CD4-positive, alpha-beta T cell treated with Interleukin-6 for 4 hours (primary cell): ENCODE data around the gene CHN1.

Experiments
- DNase-seq: peaks from one replicate; pipeline ENCODE4 v3.0.0-alpha.2; 2020; ENCODE audit warnings: mixed read lengths

The CHN1 gene

GRCh38 chr2:175009917-175010621 is 4.9 kb upstream of the CHN1 start:
- DNase-seq, result no peak

GRCh38 chr2:175008801-175009495 is 3.8 kb upstream of the CHN1 start:
- DNase-seq, result no peak

- no peak for DNase-seq
Observed at GRCh38 chr2:175008009-175008408, 2.8 kb upstream of the CHN1 start.

GRCh38 chr2:175007510-175007909 is 2.3 kb upstream of the CHN1 start:
- DNase-seq, result no peak

- DNase-seq, result no peak
Observed at GRCh38 chr2:175006281-175006680, 1.1 kb upstream of the CHN1 start.

- DNase-seq, result no peak
Observed at GRCh38 chr2:175005733-175006264, 618 bp upstream of the CHN1 start.

- no peak for DNase-seq
Observed at GRCh38 chr2:175004730-175004979, 526 bp downstream of the CHN1 start.

- no peak for DNase-seq
Observed at GRCh38 chr2:175003875-175004729, 1.1 kb downstream of the CHN1 start.

- DNase-seq, result no peak
Observed at GRCh38 chr2:175002547-175003274, 2.5 kb downstream of the CHN1 start.

- DNase-seq, result no peak
Observed at GRCh38 chr2:175001566-175001965, 3.6 kb downstream of the CHN1 start.

- no peak for DNase-seq
Observed at GRCh38 chr2:174997110-174997509, 8.1 kb downstream of the CHN1 start.

GRCh38 chr2:174996622-174997021 is 8.6 kb downstream of the CHN1 start:
- no peak for DNase-seq

- DNase-seq, result no peak
Observed at GRCh38 chr2:174994381-174994780, 10.8 kb downstream of the CHN1 start.

- DNase-seq, result no peak
Observed at GRCh38 chr2:174992886-174993285, 12.3 kb downstream of the CHN1 start.

GRCh38 chr2:174985614-174986013 is 19.6 kb downstream of the CHN1 start:
- DNase-seq, result no peak

- no peak for DNase-seq
Observed at GRCh38 chr2:174984561-174984960, 20.6 kb downstream of the CHN1 start.

- no peak for DNase-seq
Observed at GRCh38 chr2:174981331-174981730, 23.9 kb downstream of the CHN1 start.

- DNase-seq, result no peak
Observed at GRCh38 chr2:174979996-174980395, 25.2 kb downstream of the CHN1 start.

- DNase-seq, result no peak
Observed at GRCh38 chr2:174977364-174977763, 27.8 kb downstream of the CHN1 start.

- no peak for DNase-seq
Observed at GRCh38 chr2:174974131-174974530, 31.1 kb downstream of the CHN1 start.

GRCh38 chr2:174972924-174973323 is 32.3 kb downstream of the CHN1 start:
- DNase-seq, result no peak

GRCh38 chr2:174971868-174972781 is 33.1 kb downstream of the CHN1 start:
- no peak for DNase-seq
